ENCODE data around the gene MALAT1.
A peak's percentile ranks its signal among the peaks of the same experiment; 100 is the strongest.

The MALAT1 gene

DNA sequence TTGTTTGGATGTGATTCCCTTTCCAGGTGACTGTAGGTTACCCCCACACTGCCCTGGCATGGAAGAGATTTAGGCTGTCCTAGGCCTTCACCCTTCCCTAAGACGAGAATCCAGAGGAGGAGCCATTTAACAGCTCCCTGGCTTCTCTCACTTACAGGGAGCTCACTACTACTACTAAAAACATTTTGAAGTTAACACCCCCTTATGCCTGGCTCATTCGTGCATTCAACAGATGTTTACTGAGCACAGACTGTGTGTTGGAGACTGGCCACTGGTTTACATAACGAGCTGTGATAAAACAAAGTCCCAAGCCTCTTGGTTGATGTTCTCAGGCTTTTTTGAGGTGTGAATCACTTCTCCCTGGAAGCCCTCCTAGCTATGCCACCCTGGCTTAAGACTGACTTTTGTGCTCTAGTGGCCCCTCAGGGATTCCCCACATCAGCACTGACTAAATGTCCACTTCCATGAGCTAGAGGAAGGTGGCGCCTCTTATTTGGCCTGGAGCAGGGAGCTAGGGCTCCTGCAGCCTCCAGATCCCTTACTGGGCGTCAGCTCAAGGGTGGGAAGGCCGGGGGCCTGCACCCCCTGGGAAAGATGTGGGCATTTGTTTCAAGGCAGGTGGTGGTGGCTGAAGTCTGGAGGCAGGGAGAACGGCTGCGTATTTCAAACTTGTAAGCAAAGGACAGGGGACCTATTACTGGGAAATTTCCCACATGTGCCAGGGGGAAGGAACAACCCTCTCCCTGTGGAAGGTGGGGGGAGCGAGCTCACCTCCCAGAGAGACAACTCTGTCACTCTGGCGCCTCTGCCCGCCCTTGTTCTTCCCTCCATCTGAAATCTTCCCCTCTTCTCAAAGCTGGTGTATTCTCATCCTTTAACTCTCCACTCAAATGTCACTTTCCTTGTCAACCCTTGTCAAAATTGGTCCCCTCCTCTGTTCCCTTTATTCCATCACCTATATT, 19.4 kb upstream of the MALAT1 start:
- no peak for FAIRE-seq

DNA sequence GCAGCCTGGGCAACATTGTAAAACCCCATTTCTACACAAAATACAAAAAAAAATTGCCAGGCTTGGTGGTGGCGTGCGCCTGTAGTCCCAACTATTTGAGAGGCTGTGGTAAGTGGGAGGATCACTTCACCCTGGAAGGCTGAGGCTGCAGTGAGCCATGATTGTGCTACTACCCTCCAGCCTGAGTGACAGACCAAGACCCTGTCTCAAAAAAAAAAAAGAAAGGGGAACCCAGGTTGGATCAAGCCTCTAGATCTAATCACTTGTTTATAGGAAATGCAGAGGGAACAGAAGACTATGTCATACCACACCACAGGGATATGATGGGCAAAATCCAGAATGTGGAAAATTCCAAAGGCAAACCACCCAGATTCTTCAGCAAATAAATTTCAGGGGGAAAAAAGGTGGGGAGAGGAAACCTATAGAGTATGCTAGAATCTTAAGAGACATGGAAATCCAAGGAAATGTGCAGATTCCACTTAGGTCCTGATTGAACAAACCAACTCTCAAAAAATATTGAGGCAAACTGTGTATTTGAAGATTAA, 16.5 kb upstream of the MALAT1 start:
- no peak for FAIRE-seq

GRCh38 chr11:65485920-65486219, 13.0 kb upstream of the MALAT1 start:
- no peak for FAIRE-seq

- no peak for FAIRE-seq
Observed at GRCh38 chr11:65486570-65487466, 12.0 kb upstream of the MALAT1 start.

DNA sequence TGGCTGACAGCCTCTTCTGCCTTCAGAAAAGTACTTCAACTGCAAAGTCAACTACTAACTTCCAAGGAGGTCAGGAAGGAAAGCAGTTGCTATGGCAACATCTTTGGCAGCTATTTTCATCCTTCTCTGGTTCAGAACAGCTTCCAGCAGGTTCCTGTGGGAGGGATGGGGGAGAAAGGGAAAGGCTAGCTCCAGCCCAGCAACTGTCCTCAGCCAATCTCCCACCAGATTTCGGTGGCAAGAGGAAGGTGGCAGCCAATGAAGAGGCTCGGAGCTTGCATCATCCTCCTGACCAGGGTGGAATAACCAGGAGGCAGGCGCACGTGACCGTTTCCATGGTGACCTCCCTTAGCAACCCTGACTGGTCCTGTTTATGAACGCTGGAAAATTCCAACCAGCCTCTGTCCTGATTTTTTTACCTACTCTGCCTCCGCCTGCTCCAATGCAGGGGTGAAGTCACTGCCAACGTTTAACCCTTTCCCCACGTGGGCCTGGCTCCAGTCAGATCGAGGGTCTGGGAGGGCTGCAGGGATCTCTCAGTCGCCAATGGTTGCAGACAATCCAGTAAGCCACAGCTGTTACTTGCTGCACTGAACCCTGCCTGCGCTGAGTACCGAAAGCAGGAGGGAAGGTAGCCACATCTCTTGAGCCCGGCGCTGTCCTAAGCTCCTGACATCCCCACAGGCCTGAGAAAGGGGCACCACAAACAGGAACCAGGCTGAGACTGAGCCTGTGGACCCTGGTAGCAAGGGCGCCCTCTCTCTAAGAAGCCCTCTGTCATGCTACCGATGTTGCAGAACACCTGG, 11.2 kb upstream of the MALAT1 start:
- peak; percentile 53 for FAIRE-seq

DNA sequence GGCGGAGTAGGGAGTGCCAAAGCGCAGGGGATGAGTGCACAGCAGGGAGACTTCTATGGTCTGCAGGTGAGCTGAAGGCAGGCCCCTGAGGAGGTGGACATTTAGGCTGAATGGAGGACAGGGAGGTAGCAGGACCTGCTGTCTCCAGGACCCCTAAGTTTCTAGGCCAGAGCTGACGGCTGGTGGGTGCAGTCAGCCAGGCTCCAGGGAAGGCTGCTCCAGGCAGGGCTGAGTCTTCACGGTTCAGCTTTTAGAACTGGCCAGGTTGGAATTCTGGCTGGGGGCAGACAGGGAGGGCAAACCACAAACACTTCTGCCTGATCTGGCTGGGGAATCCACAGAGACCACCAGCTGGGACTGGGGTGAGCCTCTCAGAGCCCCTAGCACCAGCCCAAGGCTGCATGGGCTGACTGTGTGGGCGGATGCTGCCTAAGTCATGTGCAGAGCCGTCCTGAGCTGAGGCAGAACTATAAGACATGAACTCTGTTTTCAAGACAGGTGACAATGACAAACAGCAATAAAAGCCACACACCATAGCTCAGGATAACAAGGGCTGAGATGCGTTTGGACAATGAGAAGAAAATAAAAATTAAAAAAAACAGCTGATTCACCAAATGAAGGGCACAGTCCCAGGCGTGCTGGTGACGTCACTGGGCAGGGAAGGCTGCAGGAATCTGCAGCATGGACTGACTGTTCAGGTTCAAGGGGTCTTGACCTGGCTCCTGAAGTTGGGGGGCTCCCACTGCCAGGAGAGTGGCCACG, 10.4 kb upstream of the MALAT1 start:
- FAIRE-seq: no peak

DNA sequence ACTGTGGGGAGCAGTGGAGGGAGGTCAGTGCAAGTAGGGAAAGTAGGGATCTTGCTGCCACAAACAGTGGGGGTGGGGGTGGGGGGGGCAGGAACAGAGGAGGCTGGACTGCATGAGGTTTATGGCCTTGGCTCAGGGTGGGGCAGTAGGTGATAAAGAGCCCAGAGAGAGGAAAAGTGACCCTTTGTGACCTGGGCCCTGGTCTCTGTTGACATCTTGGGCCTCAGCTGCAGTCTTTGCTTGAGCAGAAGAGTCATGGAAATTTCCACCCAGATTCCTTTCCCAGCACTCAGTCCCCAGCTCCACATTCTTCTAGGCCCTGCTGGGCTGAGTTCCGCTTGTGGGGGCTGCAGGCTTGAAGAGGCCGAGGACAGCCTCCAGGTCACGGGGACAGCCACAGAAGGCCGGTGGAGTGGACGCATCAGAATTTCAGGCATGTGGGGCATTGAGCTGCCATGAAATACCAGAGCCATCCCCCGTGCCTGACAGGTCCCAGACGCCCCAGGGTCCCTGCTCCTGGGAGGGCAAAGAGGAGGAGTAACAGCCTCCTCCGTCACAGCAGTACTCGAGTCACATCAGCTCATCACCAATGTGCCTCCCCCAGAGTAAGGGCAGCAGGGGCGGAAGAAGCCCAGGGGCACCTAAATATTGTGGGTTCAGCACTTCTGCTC, 9.7 kb upstream of the MALAT1 start:
- no peak for FAIRE-seq

- FAIRE-seq: no peak
Observed at GRCh38 chr11:65489706-65490320, 9.0 kb upstream of the MALAT1 start.

DNA sequence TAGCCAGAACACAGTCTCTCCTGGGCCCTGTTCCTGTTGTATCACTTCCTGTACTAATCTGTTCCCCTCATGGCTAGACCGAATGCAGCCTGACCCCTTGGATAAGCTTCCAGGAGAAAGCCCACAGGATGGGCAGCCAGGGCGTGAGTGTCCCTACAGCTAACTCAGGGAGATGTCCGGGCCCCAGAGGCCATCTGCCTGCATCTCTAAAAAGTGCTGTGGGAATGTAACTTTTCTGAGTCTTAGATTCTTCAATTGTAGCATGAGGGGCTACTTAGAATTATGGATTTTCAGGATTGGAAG, 7.7 kb upstream of the MALAT1 start:
- FAIRE-seq: no peak

DNA sequence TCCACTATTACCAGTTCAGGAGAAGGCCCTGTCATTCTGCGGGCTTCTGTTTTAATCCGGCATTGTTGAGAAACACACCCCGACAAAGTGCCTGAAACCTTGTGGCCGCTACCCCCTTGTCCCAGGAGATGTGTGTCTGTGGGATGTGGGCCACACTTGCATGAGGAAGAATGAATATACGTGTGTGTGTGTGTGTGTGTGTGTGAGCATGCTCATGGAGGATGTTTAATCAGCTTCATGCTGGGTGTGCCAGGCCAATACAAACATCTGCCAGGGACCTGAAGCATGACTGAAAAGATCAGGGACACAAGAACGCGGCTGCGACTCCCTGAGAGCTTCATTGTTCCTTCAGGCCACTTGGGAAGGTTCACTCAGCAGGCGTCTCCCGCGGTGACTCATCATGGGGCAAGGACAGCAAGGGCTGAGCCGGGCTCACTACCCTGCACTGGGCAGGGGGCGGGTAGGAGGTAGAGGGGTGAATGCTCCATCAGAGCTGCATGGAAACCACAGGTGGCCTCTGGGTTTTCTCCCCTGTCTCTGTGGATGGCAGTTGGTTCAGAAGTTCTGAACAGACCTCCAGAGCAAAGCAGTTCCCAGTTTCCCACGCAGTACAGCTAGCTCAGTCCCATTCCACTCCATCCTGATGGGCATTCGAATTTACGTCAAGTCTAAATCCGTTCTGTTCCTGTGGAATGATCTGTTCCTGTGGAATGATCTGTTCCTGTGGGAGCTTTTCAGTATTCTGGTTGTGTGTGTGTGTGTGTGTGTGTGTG, 7.0 kb upstream of the MALAT1 start:
- no peak for FAIRE-seq

DNA sequence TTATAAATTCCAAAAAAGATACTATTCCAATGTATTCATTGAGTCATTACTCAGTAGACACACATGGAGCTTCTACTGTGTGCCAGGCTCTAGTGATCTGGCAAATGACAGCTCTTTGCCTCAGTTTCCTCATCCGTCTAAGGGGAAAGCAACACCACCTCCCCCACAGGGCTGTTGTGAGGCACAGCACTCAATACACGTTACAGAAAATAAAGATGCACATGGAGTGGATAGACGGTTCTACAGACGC, 6.5 kb upstream of the MALAT1 start:
- FAIRE-seq: no peak

DNA sequence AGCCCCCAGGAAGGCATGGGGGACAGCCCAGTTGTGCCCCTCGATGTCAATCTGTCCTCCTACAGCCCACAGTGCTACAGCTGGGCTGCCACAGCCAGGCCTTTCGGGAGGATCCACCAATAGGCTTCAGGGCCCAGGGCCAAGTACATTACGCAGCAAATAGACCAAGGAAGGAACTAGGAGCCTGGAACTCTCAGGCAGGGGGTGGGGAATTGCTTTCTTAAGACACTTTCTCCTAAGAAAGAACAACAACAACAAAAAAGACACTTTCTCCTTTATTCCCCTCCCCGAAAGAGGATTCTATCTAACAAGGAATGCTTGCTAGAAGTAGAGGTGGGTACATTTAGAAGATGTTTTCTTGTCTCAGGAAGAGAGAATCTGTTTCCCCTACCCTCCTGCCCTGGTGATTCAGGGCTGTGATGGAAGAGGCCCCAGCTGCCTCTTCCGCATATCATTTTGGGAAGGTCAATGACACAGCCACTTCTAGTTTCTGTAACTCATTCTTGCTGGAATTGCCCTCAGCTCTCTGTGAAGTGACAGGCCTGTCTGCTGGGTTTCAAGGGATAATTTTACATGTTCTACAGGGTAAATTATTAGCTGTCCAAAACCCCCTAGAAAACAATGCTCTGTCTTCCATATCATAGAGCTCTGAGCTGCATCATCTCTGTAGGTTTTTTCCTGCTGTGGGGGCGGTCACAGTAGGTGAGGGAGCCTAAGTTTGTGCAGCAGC, 6.0 kb upstream of the MALAT1 start:
- no peak for FAIRE-seq

- FAIRE-seq: no peak
Observed at GRCh38 chr11:65493367-65494176, 5.3 kb upstream of the MALAT1 start.

DNA sequence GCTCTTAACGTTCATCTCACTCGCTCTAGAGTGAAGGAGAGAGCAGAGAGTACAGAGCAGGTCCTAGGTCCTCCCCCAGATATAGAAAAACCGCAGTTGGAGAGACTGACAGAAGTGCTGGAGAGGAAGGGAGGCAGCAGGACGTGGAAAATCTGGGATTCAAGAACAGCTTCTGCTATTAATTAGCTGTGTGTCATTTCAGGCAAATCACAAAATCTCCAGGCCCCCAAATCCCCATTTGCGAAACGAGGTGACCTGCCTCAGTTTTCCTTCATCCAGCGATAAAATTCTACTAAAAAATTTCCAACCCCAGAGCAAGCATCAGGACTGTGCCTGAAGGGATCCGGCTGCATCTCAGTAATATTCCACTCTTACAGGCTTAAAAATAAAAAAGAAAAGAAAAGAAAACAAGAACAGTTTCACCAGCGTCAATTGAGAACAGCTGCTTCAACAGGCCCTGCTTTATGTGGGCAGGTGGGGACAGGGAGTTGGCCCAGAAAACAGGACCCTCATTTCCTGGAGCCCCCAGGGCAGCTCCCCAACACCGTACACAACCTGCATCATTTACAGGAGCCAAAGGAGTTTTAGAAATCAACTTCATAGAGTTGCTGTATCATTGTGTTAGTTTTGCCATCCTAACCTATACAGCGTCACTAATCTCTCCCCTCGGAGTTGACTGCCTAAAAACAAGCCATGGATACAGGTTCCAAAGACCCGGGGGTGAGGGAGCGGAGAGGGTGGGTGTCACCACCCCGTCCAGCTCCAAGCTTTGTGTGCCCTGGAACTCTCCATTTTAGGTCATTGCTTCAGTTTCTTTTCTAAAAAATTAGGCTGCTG, 2.3 kb upstream of the MALAT1 start:
- no peak for FAIRE-seq

DNA sequence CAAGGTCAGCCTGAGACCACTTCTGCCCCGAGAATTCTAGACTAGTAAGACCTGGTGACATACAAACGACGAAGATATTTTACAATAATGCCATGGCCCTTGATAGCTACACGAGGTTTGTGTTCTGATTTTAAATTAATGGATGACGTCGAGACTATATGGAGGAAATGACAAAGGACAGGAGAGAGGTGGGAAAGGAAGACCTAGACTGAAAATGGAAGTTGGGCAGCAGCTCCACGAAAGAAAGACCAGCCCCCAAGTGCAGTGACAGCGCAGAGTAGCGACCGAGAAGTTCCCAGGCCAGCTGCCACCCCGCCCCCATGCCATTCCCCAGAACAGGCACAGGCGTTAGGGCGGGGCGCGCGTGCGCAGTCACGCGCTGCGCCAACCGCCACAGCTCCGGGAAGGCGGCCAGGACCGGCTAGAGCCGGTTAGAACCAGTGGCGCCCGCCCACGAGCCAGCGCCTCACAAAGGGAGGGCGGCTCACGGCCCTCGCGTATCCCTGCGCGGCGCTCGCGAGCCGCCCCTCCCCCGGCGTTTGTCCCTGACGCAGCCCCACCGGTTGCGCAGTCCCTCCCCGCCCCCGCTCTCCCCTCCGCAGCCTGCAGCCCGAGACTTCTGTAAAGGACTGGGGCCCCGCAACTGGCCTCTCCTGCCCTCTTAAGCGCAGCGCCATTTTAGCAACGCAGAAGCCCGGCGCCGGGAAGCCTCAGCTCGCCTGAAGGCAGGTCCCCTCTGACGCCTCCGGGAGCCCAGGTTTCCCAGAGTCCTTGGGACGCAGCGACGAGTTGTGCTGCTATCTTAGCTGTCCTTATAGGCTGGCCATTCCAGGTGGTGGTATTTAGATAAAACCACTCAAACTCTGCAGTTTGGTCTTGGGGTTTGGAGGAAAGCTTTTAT, 1.5 kb upstream of the MALAT1 start:
- no peak for FAIRE-seq

- FAIRE-seq: no peak
Observed at GRCh38 chr11:65498042-65498726, 661 bp upstream of the MALAT1 start.

DNA sequence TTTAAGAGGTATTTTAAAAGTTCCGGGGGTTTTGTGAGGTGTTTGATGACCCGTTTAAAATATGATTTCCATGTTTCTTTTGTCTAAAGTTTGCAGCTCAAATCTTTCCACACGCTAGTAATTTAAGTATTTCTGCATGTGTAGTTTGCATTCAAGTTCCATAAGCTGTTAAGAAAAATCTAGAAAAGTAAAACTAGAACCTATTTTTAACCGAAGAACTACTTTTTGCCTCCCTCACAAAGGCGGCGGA, 193 bp upstream of the MALAT1 start:
- FAIRE-seq: peak; percentile 75
